H1 (cell line): Measurements from ENCODE around the gene PGLYRP2. TPM values are rescaled to one million over a fixed set of nuclear protein-coding genes. Genes with fewer than 3 reads are reported as not detected.

Experiments used
- CTCF ChIA-PET: fragments of 300-600 bp; sonication (Branson Sonifier 250); formaldehyde crosslinking; loops from one replicate; lab custom pipeline; 2021; ENCODE audit not compliant: partially characterized antibody; lab: Charles Lee
- POLR2A ChIA-PET: fragments of 300-600 bp; sonication (Branson Sonifier 250); formaldehyde crosslinking; loops from one replicate; lab custom pipeline; 2021; ENCODE audit warnings: inconsistent platforms; ENCODE audit not compliant: partially characterized antibody; lab: Charles Lee
- DNase-seq, 2 experiments: peaks; one replicate each; pipeline versions ENCODE4 v3.0.0 to v3.0.0-alpha.2; 2010 to 2022; ENCODE audit warnings: low spot score in 2 of 2, low read depth in 1 of 2, mixed read lengths in 1 of 2
- FAIRE-seq: peaks from 2 replicates; lab custom pipeline; 2011; peaks lifted over from hg19 to GRCh38; lab: Jason Lieb, UNC
- H2AFZ ChIP-seq: 2 replicates; pipeline ENCODE4 v1.8.1; 2012; ENCODE audit warnings: low read length, inconsistent platforms
- H2AK5ac ChIP-seq: 2 replicates; pipeline ENCODE4 v1.6.1; 2013; ENCODE audit warnings: low read depth, low read length
- H2BK120ac ChIP-seq: replicated peaks from 2 replicates; pipeline ENCODE3; 2013; ENCODE audit warnings: low read depth, low read length, inconsistent platforms
- H2BK12ac ChIP-seq: 2 replicates; pipeline ENCODE4 v1.6.1; 2013; ENCODE audit warnings: low read depth, low read length
- H2BK15ac ChIP-seq: 2 replicates; pipeline ENCODE4 v1.6.1; 2013; ENCODE audit warnings: low read length
- H2BK20ac ChIP-seq: 2 replicates; pipeline ENCODE4 v1.6.1; 2013; ENCODE audit warnings: low read length
- H2BK5ac ChIP-seq: 2 replicates; pipeline ENCODE4 v1.6.1; 2013; ENCODE audit warnings: low read depth, low read length
- H3K14ac ChIP-seq: 2 replicates; pipeline ENCODE4 v1.6.1; 2013; ENCODE audit warnings: inconsistent platforms; ENCODE audit not compliant: insufficient read length
- H3K18ac ChIP-seq: 2 replicates; pipeline ENCODE4 v1.6.1; 2013; ENCODE audit warnings: low read length; ENCODE audit errors: extremely low read depth
- H3K23ac ChIP-seq: 2 replicates; pipeline ENCODE4 v1.6.1; 2013; ENCODE audit warnings: inconsistent platforms; ENCODE audit not compliant: insufficient read length
- H3K23me2 ChIP-seq: 2 replicates; pipeline ENCODE4 v1.6.1; 2013; ENCODE audit warnings: low read depth, low read length
- H3K27ac ChIP-seq: 2 replicates; pipeline ENCODE4 v1.6.1; 2011; ENCODE audit warnings: low read depth, low read length, inconsistent platforms
- H3K27me3 ChIP-seq, 4 experiments: replicated peaks in 1 of 4; 1 replicate in 1 of 4; 2 replicates in 3 of 4; pipeline versions ENCODE4 v1.6.1 to v1.8.1; 2011 to 2013; ENCODE audit warnings: low read length in 3 of 4, mild to moderate bottlenecking in 3 of 4, inconsistent platforms in 2 of 4, mixed read lengths in 2 of 4, moderate library complexity in 1 of 4; ENCODE audit not compliant: control insufficient read depth in 3 of 4, insufficient read depth in 3 of 4; ENCODE audit errors: extremely low read depth in 1 of 4
- H3K36me3 ChIP-seq, 4 experiments: 2 replicates each; pipeline versions ENCODE4 v1.6.1 to v1.8.1; 2011 to 2013; ENCODE audit warnings: mild to moderate bottlenecking in 4 of 4, low read length in 3 of 4, moderate library complexity in 2 of 4, control low read depth in 1 of 4, inconsistent platforms in 1 of 4; ENCODE audit not compliant: insufficient read depth in 4 of 4, control insufficient read depth in 2 of 4
- H3K4ac ChIP-seq: replicated peaks from 2 replicates; pipeline ENCODE3; 2013; ENCODE audit warnings: low read length, low read depth, mixed read lengths, inconsistent platforms; ENCODE audit not compliant: insufficient read length
- H3K4me1 ChIP-seq, 4 experiments: replicated peaks in 1 of 4; 1 replicate in 1 of 4; 2 replicates in 3 of 4; pipeline versions ENCODE4 v1.6.1 to v1.8.1; 2011 to 2013; ENCODE audit warnings: low read length in 3 of 4, inconsistent platforms in 2 of 4, mixed read lengths in 1 of 4; ENCODE audit not compliant: insufficient read depth in 4 of 4, control insufficient read depth in 3 of 4
- H3K4me2 ChIP-seq, 2 experiments: 2 replicates each; pipeline versions ENCODE4 v1.6.1 to v1.8.1; 2011 to 2013; ENCODE audit warnings: low read depth in 2 of 2, low read length in 2 of 2, control low read depth in 1 of 2, inconsistent platforms in 1 of 2, mild to moderate bottlenecking in 1 of 2; ENCODE audit not compliant: insufficient read depth in 1 of 2
- H3K4me3 ChIP-seq, 4 experiments: fragments of 200-600, 300-600 bp in 1 of 4; sonication (generic), shearing (Covaris generic), sonication (Bioruptor Twin) in 1 of 4; 2 replicates each; pipeline versions ENCODE4 v1.5.1 to v1.8.1; 2011 to 2016; ENCODE audit warnings: low read length in 4 of 4, low read depth in 3 of 4, control low read depth in 2 of 4, inconsistent platforms in 2 of 4, mild to moderate bottlenecking in 2 of 4, mixed read lengths in 1 of 4, moderate library complexity in 1 of 4; ENCODE audit not compliant: insufficient read depth in 2 of 4; ENCODE audit errors: extremely low read depth in 1 of 4
- H3K56ac ChIP-seq: replicated peaks from 2 replicates; pipeline ENCODE3; 2013; ENCODE audit warnings: low read depth, mild to moderate bottlenecking, mixed read lengths, low read length, inconsistent platforms; ENCODE audit not compliant: insufficient read length
- H3K79me1 ChIP-seq: 2 replicates; pipeline ENCODE4 v1.6.1; 2013; ENCODE audit warnings: low read depth, low read length, control low read depth
- H3K79me2 ChIP-seq, 2 experiments: 2 replicates each; pipeline versions ENCODE4 v1.6.1 to v1.8.1; 2012 to 2013; ENCODE audit warnings: low read length in 2 of 2, mild to moderate bottlenecking in 2 of 2, inconsistent platforms in 1 of 2; ENCODE audit not compliant: insufficient read depth in 2 of 2, control insufficient read depth in 1 of 2
- H3K9ac ChIP-seq, 4 experiments: replicated peaks in 1 of 4; 1 replicate in 1 of 4; 2 replicates in 3 of 4; pipeline versions ENCODE4 v1.6.1 to v1.8.1; 2011 to 2013; ENCODE audit warnings: low read depth in 3 of 4, low read length in 3 of 4, control low read depth in 2 of 4, mild to moderate bottlenecking in 2 of 4, moderate library complexity in 2 of 4, inconsistent platforms in 1 of 4; ENCODE audit errors: extremely low read depth in 1 of 4
- H3K9me3 ChIP-seq, 2 experiments: 2 replicates each; pipeline versions ENCODE4 v1.6.1 to v1.8.1; 2012 to 2013; ENCODE audit warnings: mild to moderate bottlenecking in 2 of 2, moderate library complexity in 2 of 2, control low read depth in 1 of 2, inconsistent platforms in 1 of 2, low read depth in 1 of 2, low read length in 1 of 2, mixed read lengths in 1 of 2; ENCODE audit not compliant: insufficient read depth in 2 of 2
- H4K20me1 ChIP-seq, 2 experiments: replicated peaks in 1 of 2; 2 replicates each; pipeline versions ENCODE3 to v1.8.1; 2011 to 2013; ENCODE audit warnings: inconsistent platforms in 2 of 2, low read length in 2 of 2, mild to moderate bottlenecking in 1 of 2; ENCODE audit not compliant: insufficient read depth in 2 of 2, control insufficient read depth in 1 of 2
- H4K5ac ChIP-seq: 2 replicates; pipeline ENCODE4 v1.6.1; 2013; ENCODE audit warnings: low read length, low read depth, mixed read lengths, inconsistent platforms; ENCODE audit not compliant: insufficient read length
- H4K8ac ChIP-seq: 2 replicates; pipeline ENCODE4 v1.8.0; 2013; ENCODE audit warnings: mild to moderate bottlenecking, moderate library complexity, low read length, inconsistent platforms; ENCODE audit not compliant: insufficient read depth; ENCODE audit errors: extremely low read depth
- H4K91ac ChIP-seq: replicated peaks from 2 replicates; pipeline ENCODE3; 2013; ENCODE audit warnings: low read length, mixed read lengths, inconsistent platforms; ENCODE audit not compliant: insufficient read length
- BRCA1 ChIP-seq: IDR thresholded peaks from 2 replicates; pipeline ENCODE4 v1.6.1; 2012; ENCODE audit warnings: low read depth, low read length, improper control_type of control experiment
- CBX5 ChIP-seq: fragments of 300-800, 300-1000 bp; sonication (generic); IDR thresholded peaks from 2 replicates; pipeline ENCODE4 v1.7.1; 2016; ENCODE audit warnings: antibody characterized with exemption, low read length, low read depth
- CEBPB ChIP-seq: IDR thresholded peaks from 2 replicates; pipeline ENCODE4 v1.6.1; 2012; ENCODE audit warnings: low read depth, low read length
- HDAC6 ChIP-seq: IDR thresholded peaks from one replicate; pipeline ENCODE4 v1.7.1; 2012; ENCODE audit warnings: low read depth, mild to moderate bottlenecking, inconsistent platforms, low read length, moderate library complexity
- JUN ChIP-seq: IDR thresholded peaks from 2 replicates; pipeline ENCODE4 v1.6.1; 2011; ENCODE audit warnings: low read depth, mild to moderate bottlenecking, improper control_type of control experiment, low read length
- KDM4A ChIP-seq: IDR thresholded peaks from one replicate; pipeline ENCODE4 v1.7.1; 2012; ENCODE audit warnings: low read depth, mild to moderate bottlenecking, moderate library complexity, low read length, inconsistent platforms; ENCODE audit not compliant: severe bottlenecking
- PHF8 ChIP-seq: fragments of 200-600 bp; sonication (generic); conservative IDR thresholded peaks from 2 replicates; pipeline ENCODE4 v1.7.1; 2012; ENCODE audit warnings: low read depth, mild to moderate bottlenecking, inconsistent platforms, low read length, moderate library complexity
- SIRT6 ChIP-seq: IDR thresholded peaks from one replicate; pipeline ENCODE4 v1.7.1; 2012; ENCODE audit warnings: low read length, inconsistent platforms
- SRF ChIP-seq: IDR thresholded peaks from 2 replicates; pipeline ENCODE4 v1.6.1; 2011; ENCODE audit warnings: mild to moderate bottlenecking, low read depth, low read length, moderate library complexity
- TEAD4 ChIP-seq: IDR thresholded peaks from 2 replicates; pipeline ENCODE4 v1.6.1; 2012; ENCODE audit warnings: low read depth, low read length, inconsistent platforms, mixed read lengths
- ZNF274 ChIP-seq: IDR thresholded peaks from 2 replicates; pipeline ENCODE4 v1.7.0; 2012; ENCODE audit warnings: low read length, borderline replicate concordance; ENCODE audit errors: extremely low read depth
- WGBS, 2 experiments: shearing (Covaris generic) in 1 of 2; methylation state at CpG; one replicate each; pipeline versions ENCODE4 v1.1.6 to v1.1.7; 2013 to 2015; ENCODE audit warnings: low lambda C conversion rate in 2 of 2, mixed read lengths in 2 of 2, inconsistent platforms in 1 of 2, low coverage in 1 of 2, missing lambda C conversion rate in 1 of 2; ENCODE audit not compliant: insufficient replicate concordance in 2 of 2, insufficient coverage in 1 of 2, insufficient read length in 1 of 2; ENCODE audit errors: extremely low coverage in 1 of 2, missing lambda C conversion rate in 1 of 2; 5-methylcytosine and 5-hydroxymethylcytosine counted together
- polyA plus RNA-seq, 7 experiments: library from polyadenylated mRNA; depleted of rRNA in 3 of 7; stranded (reverse) in 5 of 7; unstranded in 2 of 7; fragments of >200 nt in 5 of 7; fragments of 200-250 nt in 2 of 7; gene quantifications; 1 replicate in 5 of 7; 2 replicates in 1 of 7; 4 replicates in 1 of 7; pipeline versions ENCODE4 v1.2.1 to v1.2.3, GENCODE V29; 2011 to 2013; ENCODE audit warnings: missing spikeins in 2 of 7, mixed read lengths in 2 of 7
- total RNA-seq: library from RNA; stranded (reverse); fragmentation: NEBNext Ultra II Directional; extraction: Animal tissue kit (Norgen Biotek cat#: 25700); gene quantifications from 2 replicates; pipeline ENCODE4 v1.2.1, GENCODE V29; 2021
- TF ChIP-seq, protein P1 (sequence below): IDR thresholded peaks from 2 replicates; pipeline ENCODE4 v1.6.1; 2012; ENCODE audit warnings: inconsistent platforms
- TF ChIP-seq, protein P2 (sequence below): IDR thresholded peaks from 2 replicates; pipeline ENCODE4 v1.6.1; 2012; ENCODE audit warnings: low read length, inconsistent platforms

Gene PGLYRP2
- total and polyA plus RNA-seq, 2 of the 8 experiments (the other 6 are each of a cell fraction or from before 2014, with no cell fraction given): not detected

GRCh38 chr19:15498910-15499309 is 19.6 kb upstream of the PGLYRP2 start:
- no peak overlapping the region for H3K18ac ChIP-seq
- no peak overlapping the region for H3K4me2 ChIP-seq
- H2BK120ac ChIP-seq: no peak overlapping the region
- peaks cover 2% of the 10 kb centered on the region; the same call in 1 of the 2 replicates for H3K23me2 ChIP-seq
- no peak overlapping the region for H2BK12ac ChIP-seq
- no peak overlapping the region for H3K4me3 ChIP-seq
- H2AK5ac ChIP-seq: no peak overlapping the region
- H4K5ac ChIP-seq: no peak overlapping the region
- H2BK15ac ChIP-seq: no peak overlapping the region
- H3K9ac ChIP-seq: no peak overlapping the region
- H4K20me1 ChIP-seq: no peaks in the 10 kb centered on the region
- H3K23ac ChIP-seq: no peak overlapping the region
- no peak overlapping the region for H3K4ac ChIP-seq
- ChIA-PET POLR2A (no interaction called here), CTCF (no interaction called here)
- no peak overlapping the region for H2AFZ ChIP-seq
- no peak overlapping the region for H2BK5ac ChIP-seq
- H3K79me1 ChIP-seq: no peaks in the 10 kb centered on the region
- 72% methylated on average over 5 of the region's 6 CpGs; no CpG with 5 or more reads in 1 of the 2 experiments for WGBS, 2 experiments
- no peak overlapping the region for H4K8ac ChIP-seq
- peaks cover 28 to 54% of the 10 kb centered on the region in 2 experiments for H3K9me3 ChIP-seq
- DNase-seq: no peak
- H3K27ac ChIP-seq: no peak overlapping the region
- H3K79me2 ChIP-seq: no peaks in the 10 kb centered on the region
- no peaks in the 10 kb centered on the region for H3K27me3 ChIP-seq
- H3K56ac ChIP-seq: no peak overlapping the region
- no peaks in the 10 kb centered on the region for H3K4me1 ChIP-seq
- FAIRE-seq: no peak
- H2BK20ac ChIP-seq: no peak overlapping the region
- H3K36me3 ChIP-seq: no peaks in the 10 kb centered on the region; a peak in 1 of 8 replicates
- H3K14ac ChIP-seq: no peak overlapping the region
- no peak overlapping the region for H4K91ac ChIP-seq
- TF ChIP-seq BRCA1 (no peak), HDAC6 (no peak), ZNF274 (no peak), KDM4A (no peak), SRF (no peak), JUN (no peak), PHF8 (no peak), SIRT6 (no peak), TEAD4 (no peak), CBX5 (no peak), CEBPB (no peak)
- TF ChIP-seq, protein P1, sequence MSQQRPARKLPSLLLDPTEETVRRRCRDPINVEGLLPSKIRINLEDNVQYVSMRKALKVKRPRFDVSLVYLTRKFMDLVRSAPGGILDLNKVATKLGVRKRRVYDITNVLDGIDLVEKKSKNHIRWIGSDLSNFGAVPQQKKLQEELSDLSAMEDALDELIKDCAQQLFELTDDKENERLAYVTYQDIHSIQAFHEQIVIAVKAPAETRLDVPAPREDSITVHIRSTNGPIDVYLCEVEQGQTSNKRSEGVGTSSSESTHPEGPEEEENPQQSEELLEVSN: no peak
- TF ChIP-seq, protein P2, sequence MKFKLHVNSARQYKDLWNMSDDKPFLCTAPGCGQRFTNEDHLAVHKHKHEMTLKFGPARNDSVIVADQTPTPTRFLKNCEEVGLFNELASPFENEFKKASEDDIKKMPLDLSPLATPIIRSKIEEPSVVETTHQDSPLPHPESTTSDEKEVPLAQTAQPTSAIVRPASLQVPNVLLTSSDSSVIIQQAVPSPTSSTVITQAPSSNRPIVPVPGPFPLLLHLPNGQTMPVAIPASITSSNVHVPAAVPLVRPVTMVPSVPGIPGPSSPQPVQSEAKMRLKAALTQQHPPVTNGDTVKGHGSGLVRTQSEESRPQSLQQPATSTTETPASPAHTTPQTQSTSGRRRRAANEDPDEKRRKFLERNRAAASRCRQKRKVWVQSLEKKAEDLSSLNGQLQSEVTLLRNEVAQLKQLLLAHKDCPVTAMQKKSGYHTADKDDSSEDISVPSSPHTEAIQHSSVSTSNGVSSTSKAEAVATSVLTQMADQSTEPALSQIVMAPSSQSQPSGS: no peak
